ENCODE data around the gene IMPACT. TPM values are rescaled to one million over a fixed set of nuclear protein-coding genes. Genes with fewer than 3 reads are reported as not detected.

IMPACT gene
- total RNA-seq, 2 experiments from 2014 or later = 13.5 to 14.7 TPM

DNA sequence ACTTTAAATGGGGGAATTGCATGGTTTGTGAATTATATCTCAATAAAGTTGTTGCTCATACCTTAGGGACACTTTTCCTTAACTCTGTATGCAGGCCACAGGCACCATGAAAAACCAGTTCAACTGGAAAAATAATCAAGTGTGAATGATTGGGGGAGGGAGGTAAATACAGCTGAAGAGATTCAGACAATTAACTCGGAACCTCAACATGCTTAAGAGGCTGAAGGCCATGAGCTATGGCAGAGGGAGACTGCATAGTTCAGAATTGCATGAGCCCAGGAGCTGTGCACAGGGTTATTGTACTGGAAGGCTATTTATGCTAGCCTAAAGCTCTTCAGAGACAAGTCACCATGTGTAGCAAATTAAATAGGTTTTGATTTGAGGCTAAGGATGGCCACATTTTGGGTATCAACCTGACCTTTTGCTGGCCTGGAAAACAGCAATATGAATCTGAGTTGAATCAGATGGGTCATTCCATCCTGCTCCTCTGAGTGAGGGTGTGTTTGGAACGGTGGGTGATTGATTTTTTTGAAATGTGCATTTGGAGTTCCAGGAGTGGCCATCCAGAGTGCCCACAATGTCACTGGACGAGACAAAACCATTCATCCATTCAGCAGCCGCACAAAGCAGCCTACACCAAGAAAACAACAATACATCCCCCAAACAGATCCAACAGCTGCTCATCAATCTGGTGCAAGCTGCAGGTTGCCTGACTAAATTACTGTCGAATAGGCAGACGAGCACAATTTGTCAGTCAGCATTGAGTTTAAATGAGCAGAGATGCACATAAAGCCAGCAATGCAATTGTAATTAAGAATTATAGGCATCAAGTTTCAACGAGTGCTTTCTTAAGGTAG is 76.4 kb downstream of the IMPACT start:
- TF ChIP-seq, protein P1, sequence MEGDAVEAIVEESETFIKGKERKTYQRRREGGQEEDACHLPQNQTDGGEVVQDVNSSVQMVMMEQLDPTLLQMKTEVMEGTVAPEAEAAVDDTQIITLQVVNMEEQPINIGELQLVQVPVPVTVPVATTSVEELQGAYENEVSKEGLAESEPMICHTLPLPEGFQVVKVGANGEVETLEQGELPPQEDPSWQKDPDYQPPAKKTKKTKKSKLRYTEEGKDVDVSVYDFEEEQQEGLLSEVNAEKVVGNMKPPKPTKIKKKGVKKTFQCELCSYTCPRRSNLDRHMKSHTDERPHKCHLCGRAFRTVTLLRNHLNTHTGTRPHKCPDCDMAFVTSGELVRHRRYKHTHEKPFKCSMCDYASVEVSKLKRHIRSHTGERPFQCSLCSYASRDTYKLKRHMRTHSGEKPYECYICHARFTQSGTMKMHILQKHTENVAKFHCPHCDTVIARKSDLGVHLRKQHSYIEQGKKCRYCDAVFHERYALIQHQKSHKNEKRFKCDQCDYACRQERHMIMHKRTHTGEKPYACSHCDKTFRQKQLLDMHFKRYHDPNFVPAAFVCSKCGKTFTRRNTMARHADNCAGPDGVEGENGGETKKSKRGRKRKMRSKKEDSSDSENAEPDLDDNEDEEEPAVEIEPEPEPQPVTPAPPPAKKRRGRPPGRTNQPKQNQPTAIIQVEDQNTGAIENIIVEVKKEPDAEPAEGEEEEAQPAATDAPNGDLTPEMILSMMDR (IDR thresholded peaks at IDR 0.05) = no peak
- Mint-ChIP-seq H3K36me3 (ENCODE audit: low read depth) (no peaks in the 10 kb centered on the region), H3K27me3 (peaks cover 3% of the 10 kb centered on the region), H3K4me1 (ENCODE audit: low read depth) (no peaks in the 10 kb centered on the region), H3K9me3 (no peaks in the 10 kb centered on the region), H3K4me3 (no peak overlapping the region), H3K27ac (no peak overlapping the region)
- DNase-seq (no peak), ATAC-seq (no peak)
- ChIA-PET POLR2A (no interaction called here), CTCF (interaction anchor here (1.9 to 2.6 kb wide), 3 partner anchors 12 to 14 kb away, joined by 8 to 12 read pairs (median 11); no protein-coding TSS in a partner anchor)
- intact Hi-C loops (cut with micrococcal nuclease) = no loop called here

Other genes with a start within 250 kb of the IMPACT start
- 1 to 10 TPM; 2.7 to 3.1 TPM for gene OSBPL1A, start 28.8 kb upstream of the IMPACT start, total RNA-seq
- not detected for gene HRH4, start 34.0 kb downstream of the IMPACT start, total RNA-seq

All from activated CD8-positive, alpha-beta T cell treated with anti-CD3 and anti-CD28 coated beads for 36 hours (primary cell).